NB4 (cell line): ENCODE results near the gene SEMA3B.

Experiments used
- DNase-seq: peaks from one replicate; pipeline ENCODE4 v3.0.0; 2010; ENCODE audit warnings: low read depth
- H3K4me3 ChIP-seq: one replicate; pipeline ENCODE4 v1.5.1; 2011; ENCODE audit warnings: mild to moderate bottlenecking, low read depth, low read length, moderate library complexity
- MYC ChIP-seq: IDR thresholded peaks from 2 replicates; pipeline ENCODE4 v1.6.1; 2011; ENCODE audit warnings: low read depth, low read length
- POLR2A ChIP-seq: IDR thresholded peaks from 2 replicates; pipeline ENCODE4 v1.6.1; 2011; ENCODE audit warnings: mild to moderate bottlenecking; ENCODE audit not compliant: insufficient read length; ENCODE audit errors: extremely low read depth
- TF ChIP-seq, protein P1 (sequence below): IDR thresholded peaks from one replicate; pipeline ENCODE4 v1.5.1; 2012; ENCODE audit warnings: low read depth, low read length
- TF ChIP-seq, protein P2 (sequence below): IDR thresholded peaks from 2 replicates; pipeline ENCODE4 v1.6.1; 2011; ENCODE audit warnings: low read depth, low read length

SEMA3B gene

DNA sequence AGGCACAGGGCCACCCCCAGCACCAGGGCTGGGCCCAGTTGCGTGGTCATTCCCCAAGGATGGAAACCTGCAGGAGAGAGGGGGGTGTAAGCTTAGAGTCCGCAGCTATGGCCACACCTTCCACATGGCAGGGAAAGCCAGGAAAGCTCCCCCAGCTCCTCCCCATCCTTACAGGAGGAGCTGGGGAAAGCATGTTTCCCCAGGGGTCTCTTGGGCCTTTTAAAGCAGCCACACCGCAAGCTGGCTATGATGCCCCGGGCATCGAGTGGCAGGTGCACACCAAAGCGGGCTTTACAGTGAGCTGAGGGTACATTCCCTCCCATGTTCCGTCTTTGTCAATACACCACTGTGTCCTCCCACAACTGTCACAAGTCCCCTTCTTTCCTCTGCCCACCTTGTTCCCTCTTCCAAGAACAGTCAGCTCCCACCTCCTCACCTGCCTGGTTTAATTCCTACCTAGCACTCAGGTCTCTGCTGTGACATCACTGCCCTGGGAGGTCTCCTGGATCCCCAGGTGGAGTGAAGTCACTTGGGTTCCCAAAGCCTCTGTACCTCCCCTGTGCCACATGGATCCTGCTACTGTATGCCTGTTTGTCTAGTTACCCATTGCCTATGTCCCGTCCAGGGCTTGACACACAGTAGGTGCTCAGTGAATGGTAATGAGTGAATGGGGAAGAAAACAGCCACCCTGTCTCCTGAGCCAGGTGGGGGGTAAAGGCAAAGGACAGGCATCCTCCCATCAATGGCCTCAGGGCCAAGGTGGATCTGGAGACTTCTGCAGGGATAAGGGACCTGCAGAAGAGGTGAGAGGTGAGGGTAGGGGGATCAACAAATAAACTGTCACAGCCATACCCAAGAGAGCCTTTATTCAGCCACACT, 26.8 kb downstream of the SEMA3B start:
- TF ChIP-seq, protein P1, sequence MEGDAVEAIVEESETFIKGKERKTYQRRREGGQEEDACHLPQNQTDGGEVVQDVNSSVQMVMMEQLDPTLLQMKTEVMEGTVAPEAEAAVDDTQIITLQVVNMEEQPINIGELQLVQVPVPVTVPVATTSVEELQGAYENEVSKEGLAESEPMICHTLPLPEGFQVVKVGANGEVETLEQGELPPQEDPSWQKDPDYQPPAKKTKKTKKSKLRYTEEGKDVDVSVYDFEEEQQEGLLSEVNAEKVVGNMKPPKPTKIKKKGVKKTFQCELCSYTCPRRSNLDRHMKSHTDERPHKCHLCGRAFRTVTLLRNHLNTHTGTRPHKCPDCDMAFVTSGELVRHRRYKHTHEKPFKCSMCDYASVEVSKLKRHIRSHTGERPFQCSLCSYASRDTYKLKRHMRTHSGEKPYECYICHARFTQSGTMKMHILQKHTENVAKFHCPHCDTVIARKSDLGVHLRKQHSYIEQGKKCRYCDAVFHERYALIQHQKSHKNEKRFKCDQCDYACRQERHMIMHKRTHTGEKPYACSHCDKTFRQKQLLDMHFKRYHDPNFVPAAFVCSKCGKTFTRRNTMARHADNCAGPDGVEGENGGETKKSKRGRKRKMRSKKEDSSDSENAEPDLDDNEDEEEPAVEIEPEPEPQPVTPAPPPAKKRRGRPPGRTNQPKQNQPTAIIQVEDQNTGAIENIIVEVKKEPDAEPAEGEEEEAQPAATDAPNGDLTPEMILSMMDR, result no peak
- TF ChIP-seq MYC (no peak), POLR2A (no peak)
- TF ChIP-seq, protein P2, sequence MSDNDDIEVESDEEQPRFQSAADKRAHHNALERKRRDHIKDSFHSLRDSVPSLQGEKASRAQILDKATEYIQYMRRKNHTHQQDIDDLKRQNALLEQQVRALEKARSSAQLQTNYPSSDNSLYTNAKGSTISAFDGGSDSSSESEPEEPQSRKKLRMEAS, result no peak
- no peak for DNase-seq
- no peak overlapping the region for H3K4me3 ChIP-seq

DNA sequence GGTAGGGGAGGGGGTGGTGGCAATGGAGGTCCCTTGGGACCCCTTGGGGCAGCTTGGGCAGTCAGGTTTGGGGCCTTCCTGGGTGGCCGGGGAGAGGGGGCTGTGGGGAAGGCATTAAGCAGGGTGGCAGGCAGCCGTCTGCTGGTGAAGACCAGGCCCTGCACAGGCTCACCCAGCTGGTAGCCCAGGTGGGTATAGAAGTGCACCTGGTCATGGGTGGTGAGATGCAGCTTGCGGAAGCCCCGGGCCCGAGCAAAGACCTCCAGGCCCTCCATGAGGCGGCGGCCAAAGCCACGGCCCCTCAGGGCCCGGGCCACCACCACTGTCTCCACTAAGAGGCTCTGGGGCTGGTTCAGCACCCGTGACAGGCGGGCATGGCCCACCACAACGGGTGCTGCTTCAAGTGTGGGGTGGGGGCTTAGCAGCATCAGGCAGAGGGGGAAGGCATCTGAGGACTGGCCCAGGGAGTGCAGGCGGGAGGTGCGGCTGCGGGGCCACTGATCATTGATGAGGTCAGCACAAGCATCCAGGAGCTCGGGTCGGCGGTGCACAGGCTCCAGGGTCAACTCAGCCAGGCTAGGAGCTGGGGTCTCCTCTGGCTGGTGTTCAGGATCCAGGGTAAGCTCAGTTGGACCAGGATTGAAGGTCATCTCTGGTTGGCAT, 27.9 kb downstream of the SEMA3B start:
- H3K4me3 ChIP-seq, result no peak overlapping the region
- DNase-seq, result no peak
- TF ChIP-seq POLR2A (no peak), MYC (no peak)
- TF ChIP-seq, protein P2, result no peak
- TF ChIP-seq, protein P1, result no peak

DNA sequence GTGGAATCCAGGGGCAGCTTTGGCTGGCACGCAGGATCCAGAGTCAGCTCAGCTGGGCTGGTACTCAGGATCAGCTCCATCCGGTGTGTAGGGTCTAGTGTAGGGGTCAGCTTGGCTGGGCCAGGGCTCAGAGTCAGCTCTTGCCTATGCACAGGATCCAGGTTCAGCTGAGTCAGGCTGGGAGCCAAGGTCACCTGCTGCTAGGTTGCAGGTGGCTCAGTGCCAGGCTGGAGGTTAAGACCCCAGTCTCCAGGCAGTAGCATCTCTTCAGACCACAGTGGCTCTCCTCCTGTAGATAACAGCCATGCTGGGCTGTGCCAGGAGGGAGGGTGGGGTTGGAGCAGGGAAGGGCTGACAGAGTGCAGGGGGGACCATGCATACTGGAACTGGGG, 28.4 kb downstream of the SEMA3B start:
- peak overlapping the region; percentile 78 for H3K4me3 ChIP-seq
- TF ChIP-seq MYC, result no peak
- TF ChIP-seq, protein P2, result no peak
- TF ChIP-seq, protein P1, result no peak
- TF ChIP-seq POLR2A, result no peak
- no peak for DNase-seq

DNA sequence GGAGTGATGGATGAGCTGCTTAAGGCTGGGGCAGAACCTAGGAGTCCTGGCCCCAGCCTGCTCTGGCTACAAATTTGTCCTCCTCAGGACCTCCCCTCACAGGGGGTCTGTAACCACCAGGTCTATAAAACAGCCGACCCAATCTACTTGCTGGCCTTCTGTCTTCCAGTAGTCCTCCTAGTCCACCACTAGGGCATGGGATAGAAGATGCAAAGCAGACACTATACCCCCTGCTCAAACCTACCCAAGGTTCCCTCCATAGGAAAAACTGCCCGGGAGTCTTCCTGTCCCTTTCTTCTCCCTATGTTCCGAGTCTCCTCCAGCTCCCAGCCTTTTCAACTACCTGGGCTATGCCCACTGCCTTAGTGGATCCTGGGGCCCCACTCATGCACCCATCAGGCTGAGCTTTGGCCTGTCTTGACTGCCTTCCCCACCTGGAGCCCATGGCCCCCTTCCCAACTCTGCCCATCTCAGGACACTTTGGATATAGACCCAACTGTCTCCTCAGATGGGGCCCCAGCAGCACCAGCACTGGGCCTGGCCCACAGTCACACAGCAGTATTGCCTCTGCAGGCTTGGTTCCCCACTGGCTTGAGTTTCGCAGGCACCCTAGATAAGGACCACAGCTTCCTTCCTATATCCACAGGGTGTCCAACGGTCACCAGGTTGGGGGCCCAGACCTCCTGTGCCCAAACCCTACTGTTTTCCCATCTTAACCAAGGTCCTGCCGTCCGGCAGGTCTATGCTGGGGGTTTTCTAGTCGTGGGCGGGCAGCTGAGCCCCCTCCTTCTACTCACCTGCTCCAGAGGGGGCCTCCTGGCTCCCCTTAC, 29.2 kb downstream of the SEMA3B start:
- peak overlapping the region; percentile 78 for H3K4me3 ChIP-seq
- peak; percentile 71 for DNase-seq
- TF ChIP-seq, protein P1, result peak; percentile 24
- TF ChIP-seq POLR2A, result no peak
- TF ChIP-seq, protein P2, result 0 out of 2 replicates have a peak, but pooled peaks have one; percentile 33
- peak; percentile 33; the same call in 1 of the 2 replicates for TF ChIP-seq MYC
